SK-N-SH (cell line): Measurements from ENCODE around the gene FRZB. TPM values are rescaled to one million over a fixed set of nuclear protein-coding genes. Genes with fewer than 3 reads are reported as not detected.

Experiments used
- CTCF ChIA-PET: fragments of 300-600, 350-600 bp; formaldehyde crosslinking; extraction: SDS; loops from one replicate; lab custom pipeline; 2021; lab: Yijun Ruan, JAX
- POLR2A ChIA-PET: fragments of 350-600 bp; sonication (Branson Sonifier 250); formaldehyde crosslinking; extraction: SDS; loops from one replicate; lab custom pipeline; 2020; ENCODE audit warnings: antibody characterized with exemption, inconsistent platforms; lab: Yijun Ruan, JAX
- DNase-seq: peaks from one replicate; pipeline ENCODE4 v3.0.0; 2012
- H2AFZ ChIP-seq: fragments of 200-600 bp; sonication (generic); 2 replicates; pipeline ENCODE4 v1.8.1; 2016; ENCODE audit warnings: antibody characterized with exemption, mild to moderate bottlenecking, low read depth
- H3F3A ChIP-seq: fragments of 200-600 bp; sonication (generic); replicated peaks from 2 replicates; pipeline ENCODE3; 2016; ENCODE audit warnings: antibody characterized with exemption, mild to moderate bottlenecking; ENCODE audit not compliant: insufficient read depth
- H3K27ac ChIP-seq, 2 experiments: fragments of 200-500 bp in 1 of 2; fragments of 200-600 bp in 1 of 2; sonication (Bioruptor generic) in 1 of 2; sonication (generic), shearing (Covaris generic) in 1 of 2; 2 replicates each; pipeline versions ENCODE4 v1.5.1 to v1.6.1; 2014 to 2016; ENCODE audit warnings: low read depth in 2 of 2, inconsistent platforms in 1 of 2, low read length in 1 of 2, mild to moderate bottlenecking in 1 of 2, mixed read lengths in 1 of 2
- H3K27me3 ChIP-seq: fragments of 200-600 bp; sonication (generic), shearing (Covaris generic); 2 replicates; pipeline ENCODE4 v1.6.1; 2016; ENCODE audit warnings: mixed run types; ENCODE audit not compliant: insufficient read depth
- H3K36me3 ChIP-seq, 2 experiments: fragments of 200-500 bp in 1 of 2; fragments of 200-600 bp in 1 of 2; sonication (Bioruptor generic) in 1 of 2; sonication (generic) in 1 of 2; replicated peaks in 1 of 2; 2 replicates each; pipeline versions ENCODE3 to v1.5.1; 2014 to 2016; ENCODE audit warnings: low read length in 1 of 2, mild to moderate bottlenecking in 1 of 2; ENCODE audit not compliant: insufficient read depth in 2 of 2, control insufficient read depth in 1 of 2
- H3K4me1 ChIP-seq, 2 experiments: fragments of 200-500 bp in 1 of 2; fragments of 200-600 bp in 1 of 2; sonication (Bioruptor generic) in 1 of 2; sonication (generic), shearing (Covaris generic) in 1 of 2; 2 replicates each; pipeline versions ENCODE4 v1.5.1 to v1.6.1; 2014 to 2016; ENCODE audit warnings: low read depth in 1 of 2, low read length in 1 of 2, mixed run types in 1 of 2; ENCODE audit not compliant: insufficient read depth in 2 of 2, control insufficient read depth in 1 of 2
- H3K4me2 ChIP-seq: fragments of 200-600 bp; sonication (generic), shearing (Covaris generic); 2 replicates; pipeline ENCODE4 v1.6.1; 2017; ENCODE audit warnings: mixed run types
- H3K4me3 ChIP-seq, 2 experiments: fragments of 200-500 bp in 1 of 2; fragments of 200-600 bp in 1 of 2; sonication (Bioruptor generic) in 1 of 2; sonication (generic), shearing (Covaris generic) in 1 of 2; 2 replicates each; pipeline versions ENCODE4 v1.5.1 to v1.8.1; 2014 to 2016; ENCODE audit warnings: low read depth in 2 of 2, inconsistent platforms in 1 of 2, low read length in 1 of 2, mild to moderate bottlenecking in 1 of 2, mixed read lengths in 1 of 2, moderate library complexity in 1 of 2
- H3K79me2 ChIP-seq: fragments of 200-600 bp; sonication (generic); 2 replicates; pipeline ENCODE4 v1.8.1; 2017; ENCODE audit warnings: mild to moderate bottlenecking; ENCODE audit not compliant: insufficient read depth
- H3K9ac ChIP-seq: fragments of 200-600 bp; sonication (generic); 2 replicates; pipeline ENCODE4 v1.6.1; 2017; ENCODE audit warnings: mixed run types
- H3K9me2 ChIP-seq: fragments of 200-600 bp; sonication (generic); 2 replicates; pipeline ENCODE4 v1.6.1; 2017; ENCODE audit warnings: mixed run types
- H3K9me3 ChIP-seq: fragments of 200-600 bp; sonication (generic); 2 replicates; pipeline ENCODE4 v1.6.1; 2017; ENCODE audit warnings: mixed run types, mild to moderate bottlenecking, moderate library complexity
- H4K20me1 ChIP-seq: fragments of 200-600 bp; sonication (generic); 2 replicates; pipeline ENCODE4 v1.6.1; 2017; ENCODE audit warnings: mild to moderate bottlenecking, mixed run types; ENCODE audit not compliant: insufficient read depth
- CHD2 ChIP-seq: fragments of 150-350 bp; IDR thresholded peaks from 2 replicates; pipeline ENCODE4 v1.6.1; 2018; ENCODE audit warnings: low read length; ENCODE audit not compliant: partially characterized antibody
- ELF1 ChIP-seq: IDR thresholded peaks from 2 replicates; pipeline ENCODE4 v1.4.0; 2012
- EZH2phosphoT487 ChIP-seq: fragments of 200-600 bp; sonication (generic); IDR thresholded peaks from 2 replicates; pipeline ENCODE4 v1.6.1; 2017; ENCODE audit warnings: low read depth, mixed run types, mild to moderate bottlenecking, antibody characterized with exemption, moderate library complexity, borderline replicate concordance
- FOSL2 ChIP-seq: IDR thresholded peaks from 2 replicates; pipeline ENCODE4 v1.4.0; 2012; ENCODE audit warnings: low read depth, mild to moderate bottlenecking, moderate library complexity, borderline replicate concordance
- GABPA ChIP-seq: IDR thresholded peaks from 2 replicates; pipeline ENCODE4 v1.4.0; 2012; ENCODE audit warnings: low read depth, mild to moderate bottlenecking
- MXI1 ChIP-seq: IDR thresholded peaks from 2 replicates; pipeline ENCODE4 v1.6.1; 2012; ENCODE audit warnings: mild to moderate bottlenecking, low read depth, low read length, improper control_type of control experiment
- NFIC ChIP-seq: IDR thresholded peaks from 2 replicates; pipeline ENCODE4 v1.4.0; 2012; ENCODE audit warnings: borderline replicate concordance
- RFX5 ChIP-seq: IDR thresholded peaks from 2 replicates; pipeline ENCODE4 v1.6.1; 2012; ENCODE audit warnings: mild to moderate bottlenecking, improper control_type of control experiment, low read length
- SIN3A ChIP-seq: IDR thresholded peaks from 2 replicates; pipeline ENCODE4 v1.6.1; 2012; ENCODE audit warnings: low read depth, mild to moderate bottlenecking, low read length, moderate library complexity, borderline replicate concordance
- TEAD4 ChIP-seq: IDR thresholded peaks from 2 replicates; pipeline ENCODE4 v1.4.0; 2012; ENCODE audit warnings: mild to moderate bottlenecking, borderline replicate concordance; ENCODE audit not compliant: insufficient read depth
- WGBS: methylation state at CpG from one replicate; pipeline ENCODE4 v1.1.6; 2017; ENCODE audit warnings: low lambda C conversion rate; 5-methylcytosine and 5-hydroxymethylcytosine counted together
- polyA plus RNA-seq, 3 experiments: library from polyadenylated mRNA; depleted of rRNA; stranded (reverse); fragments of >200 nt; gene quantifications; 2 replicates each; pipeline ENCODE4 v1.2.3, GENCODE V29; 2012
- TF ChIP-seq, protein P1 (sequence below): IDR thresholded peaks from 2 replicates; pipeline ENCODE4 v1.6.1; 2012; ENCODE audit warnings: mild to moderate bottlenecking, low read depth, low read length, moderate library complexity
- TF ChIP-seq, protein P2 (sequence below): fragments of 150-350 bp; IDR thresholded peaks from 2 replicates; pipeline ENCODE4 v1.6.1; 2017; ENCODE audit warnings: antibody characterized with exemption, low read length, low read depth, borderline replicate concordance

The FRZB gene
- polyA plus RNA-seq, 1 of the 3 experiments (the other 2 are of a cell fraction) = 3.5 TPM

DNA sequence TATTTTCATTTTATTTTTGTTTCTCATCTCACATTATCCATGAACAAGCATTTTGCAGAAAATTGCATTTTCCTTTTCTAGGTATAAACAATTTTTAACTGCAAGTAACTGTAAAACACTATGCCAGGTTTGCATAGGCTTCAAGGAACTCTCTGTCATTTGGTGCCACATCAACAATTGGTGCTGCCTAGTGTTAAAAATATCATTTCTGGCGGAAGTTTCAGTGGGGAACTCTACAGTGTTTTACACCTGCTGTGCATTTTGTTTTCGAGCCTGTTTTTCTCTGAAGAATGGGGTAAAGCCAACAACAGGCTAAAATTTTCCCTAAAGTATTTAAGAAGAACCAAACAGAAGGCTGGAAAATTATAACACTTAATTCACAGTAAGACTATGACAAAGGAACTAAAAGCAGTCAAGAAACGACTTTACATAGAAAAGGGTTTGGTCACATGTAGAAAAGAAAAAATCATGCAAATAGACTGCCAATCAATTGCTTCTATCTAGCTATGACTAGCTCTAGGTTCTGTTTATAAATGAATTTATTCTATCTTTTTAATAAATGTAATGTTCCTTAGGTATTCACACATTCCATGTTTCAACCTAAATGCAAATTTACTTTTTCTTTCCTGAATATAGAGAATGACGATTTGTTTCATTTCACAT lies 21.4 kb upstream of the FRZB start:
- no peak overlapping the region for H3K4me3 ChIP-seq
- H3K4me1 ChIP-seq = peaks cover 0 to 10% of the 10 kb centered on the region in 2 experiments; a peak in 1 of 4 replicates
- no peak overlapping the region for H2AFZ ChIP-seq
- POLR2A ChIA-PET = no interaction called here
- no peaks in the 10 kb centered on the region for H3K27me3 ChIP-seq
- H3K9me2 ChIP-seq = no peaks in the 10 kb centered on the region
- no peak for DNase-seq
- H3K9me3 ChIP-seq = no peaks in the 10 kb centered on the region; the same call in 1 of the 2 replicates
- H4K20me1 ChIP-seq = no peaks in the 10 kb centered on the region
- H3K4me2 ChIP-seq = no peak overlapping the region
- H3K9ac ChIP-seq = no peak overlapping the region
- no peaks in the 10 kb centered on the region for H3K36me3 ChIP-seq
- no peaks in the 10 kb centered on the region for H3F3A ChIP-seq
- CTCF ChIA-PET = no interaction called here
- H3K79me2 ChIP-seq = no peaks in the 10 kb centered on the region
- H3K27ac ChIP-seq = no peak overlapping the region
- no peak for TF ChIP-seq NFIC
- no peak for TF ChIP-seq MXI1
- TF ChIP-seq EZH2phosphoT487 = no peak
- TF ChIP-seq CHD2 = no peak
- TF ChIP-seq RFX5 = no peak
- TF ChIP-seq ELF1 = no peak
- TF ChIP-seq SIN3A = no peak
- WGBS = 84% methylated on average over 4 of the region's 4 CpGs

DNA sequence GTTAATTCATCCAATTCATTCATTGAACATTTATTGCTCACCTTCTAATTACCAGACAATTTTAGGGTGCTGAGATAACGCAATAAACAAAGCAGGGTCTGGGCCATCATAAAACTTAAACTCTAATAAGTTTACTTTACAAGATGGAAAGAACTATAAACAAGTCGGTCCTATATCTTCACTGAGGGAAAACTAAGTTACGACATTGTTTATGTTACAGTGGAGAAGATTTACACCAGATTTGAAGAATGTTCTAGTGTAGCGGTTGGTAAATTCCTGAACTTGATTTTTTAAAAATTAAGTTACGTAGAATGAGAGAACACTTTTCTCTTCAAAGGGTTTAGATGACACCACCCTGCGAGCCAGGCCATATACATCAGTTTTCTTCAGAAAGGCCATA lies 20.7 kb upstream of the FRZB start:
- Histone ChIP-seq H3K9me3 (no peaks in the 10 kb centered on the region; the same call in 1 of the 2 replicates), H3K36me3 (no peaks in the 10 kb centered on the region), H3K4me3 (no peak overlapping the region), H3K4me2 (no peak overlapping the region), H3K79me2 (no peaks in the 10 kb centered on the region), H3K9me2 (no peaks in the 10 kb centered on the region), H2AFZ (no peak overlapping the region), H4K20me1 (no peaks in the 10 kb centered on the region), H3K9ac (no peak overlapping the region), H3K27me3 (no peaks in the 10 kb centered on the region), H3F3A (no peaks in the 10 kb centered on the region), H3K4me1 (peaks cover 0 to 10% of the 10 kb centered on the region in 2 experiments; a peak in 1 of 4 replicates), H3K27ac (no peak overlapping the region)
- no peak for DNase-seq
- ChIA-PET POLR2A (no interaction called here), CTCF (no interaction called here)
- WGBS = 76% methylated on average over 6 of the region's 6 CpGs
- TF ChIP-seq EZH2phosphoT487 = no peak
- TF ChIP-seq TEAD4 = no peak
- TF ChIP-seq RFX5 = no peak
- TF ChIP-seq GABPA = no peak
- TF ChIP-seq MXI1 = no peak
- TF ChIP-seq FOSL2 = no peak
- TF ChIP-seq, protein P1, sequence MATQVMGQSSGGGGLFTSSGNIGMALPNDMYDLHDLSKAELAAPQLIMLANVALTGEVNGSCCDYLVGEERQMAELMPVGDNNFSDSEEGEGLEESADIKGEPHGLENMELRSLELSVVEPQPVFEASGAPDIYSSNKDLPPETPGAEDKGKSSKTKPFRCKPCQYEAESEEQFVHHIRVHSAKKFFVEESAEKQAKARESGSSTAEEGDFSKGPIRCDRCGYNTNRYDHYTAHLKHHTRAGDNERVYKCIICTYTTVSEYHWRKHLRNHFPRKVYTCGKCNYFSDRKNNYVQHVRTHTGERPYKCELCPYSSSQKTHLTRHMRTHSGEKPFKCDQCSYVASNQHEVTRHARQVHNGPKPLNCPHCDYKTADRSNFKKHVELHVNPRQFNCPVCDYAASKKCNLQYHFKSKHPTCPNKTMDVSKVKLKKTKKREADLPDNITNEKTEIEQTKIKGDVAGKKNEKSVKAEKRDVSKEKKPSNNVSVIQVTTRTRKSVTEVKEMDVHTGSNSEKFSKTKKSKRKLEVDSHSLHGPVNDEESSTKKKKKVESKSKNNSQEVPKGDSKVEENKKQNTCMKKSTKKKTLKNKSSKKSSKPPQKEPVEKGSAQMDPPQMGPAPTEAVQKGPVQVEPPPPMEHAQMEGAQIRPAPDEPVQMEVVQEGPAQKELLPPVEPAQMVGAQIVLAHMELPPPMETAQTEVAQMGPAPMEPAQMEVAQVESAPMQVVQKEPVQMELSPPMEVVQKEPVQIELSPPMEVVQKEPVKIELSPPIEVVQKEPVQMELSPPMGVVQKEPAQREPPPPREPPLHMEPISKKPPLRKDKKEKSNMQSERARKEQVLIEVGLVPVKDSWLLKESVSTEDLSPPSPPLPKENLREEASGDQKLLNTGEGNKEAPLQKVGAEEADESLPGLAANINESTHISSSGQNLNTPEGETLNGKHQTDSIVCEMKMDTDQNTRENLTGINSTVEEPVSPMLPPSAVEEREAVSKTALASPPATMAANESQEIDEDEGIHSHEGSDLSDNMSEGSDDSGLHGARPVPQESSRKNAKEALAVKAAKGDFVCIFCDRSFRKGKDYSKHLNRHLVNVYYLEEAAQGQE = no peak
- TF ChIP-seq, protein P2, sequence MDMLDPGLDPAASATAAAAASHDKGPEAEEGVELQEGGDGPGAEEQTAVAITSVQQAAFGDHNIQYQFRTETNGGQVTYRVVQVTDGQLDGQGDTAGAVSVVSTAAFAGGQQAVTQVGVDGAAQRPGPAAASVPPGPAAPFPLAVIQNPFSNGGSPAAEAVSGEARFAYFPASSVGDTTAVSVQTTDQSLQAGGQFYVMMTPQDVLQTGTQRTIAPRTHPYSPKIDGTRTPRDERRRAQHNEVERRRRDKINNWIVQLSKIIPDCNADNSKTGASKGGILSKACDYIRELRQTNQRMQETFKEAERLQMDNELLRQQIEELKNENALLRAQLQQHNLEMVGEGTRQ = no peak
